OCI-LY3 (cell line): ENCODE data around the gene SMURF1.

Source experiments
- EZH2phosphoT487 ChIP-seq: fragments of 200-600 bp; shearing (Covaris generic); IDR thresholded peaks from 2 replicates; pipeline ENCODE4 v1.6.1; 2018; ENCODE audit warnings: antibody characterized with exemption, mixed run types, low read depth
- TF ChIP-seq, protein P1 (sequence below): fragments of 200-600, 300-600 bp; sonication (generic); IDR thresholded peaks from 2 replicates; pipeline ENCODE4 v1.5.1; 2014; ENCODE audit warnings: antibody characterized with exemption, low read length, low read depth

DNA sequence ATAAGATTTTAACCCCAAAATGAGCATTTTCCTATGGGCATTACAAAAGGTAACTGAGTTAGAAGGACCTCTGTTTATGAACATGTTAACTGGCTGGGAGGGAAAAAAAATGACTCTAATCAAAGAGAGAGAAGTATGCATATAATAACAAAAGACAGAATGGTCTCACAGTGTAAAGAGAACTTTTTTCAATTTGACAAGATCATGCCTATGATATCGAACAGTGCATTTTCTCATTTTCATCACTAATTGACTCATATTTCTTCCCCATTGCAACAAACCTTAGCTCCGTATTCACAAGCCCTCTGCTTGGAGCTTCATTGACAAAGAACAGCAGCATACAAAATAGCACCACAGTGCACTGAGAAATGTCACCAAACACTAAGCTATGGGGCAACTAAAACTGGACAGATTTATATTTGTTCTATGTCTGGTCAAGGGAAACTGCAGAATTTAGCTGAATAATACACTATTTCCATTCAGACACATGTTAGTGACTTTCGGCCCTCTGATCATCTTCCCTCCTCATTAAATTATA, 45.6 kb downstream of the SMURF1 start:
- TF ChIP-seq, protein P1, sequence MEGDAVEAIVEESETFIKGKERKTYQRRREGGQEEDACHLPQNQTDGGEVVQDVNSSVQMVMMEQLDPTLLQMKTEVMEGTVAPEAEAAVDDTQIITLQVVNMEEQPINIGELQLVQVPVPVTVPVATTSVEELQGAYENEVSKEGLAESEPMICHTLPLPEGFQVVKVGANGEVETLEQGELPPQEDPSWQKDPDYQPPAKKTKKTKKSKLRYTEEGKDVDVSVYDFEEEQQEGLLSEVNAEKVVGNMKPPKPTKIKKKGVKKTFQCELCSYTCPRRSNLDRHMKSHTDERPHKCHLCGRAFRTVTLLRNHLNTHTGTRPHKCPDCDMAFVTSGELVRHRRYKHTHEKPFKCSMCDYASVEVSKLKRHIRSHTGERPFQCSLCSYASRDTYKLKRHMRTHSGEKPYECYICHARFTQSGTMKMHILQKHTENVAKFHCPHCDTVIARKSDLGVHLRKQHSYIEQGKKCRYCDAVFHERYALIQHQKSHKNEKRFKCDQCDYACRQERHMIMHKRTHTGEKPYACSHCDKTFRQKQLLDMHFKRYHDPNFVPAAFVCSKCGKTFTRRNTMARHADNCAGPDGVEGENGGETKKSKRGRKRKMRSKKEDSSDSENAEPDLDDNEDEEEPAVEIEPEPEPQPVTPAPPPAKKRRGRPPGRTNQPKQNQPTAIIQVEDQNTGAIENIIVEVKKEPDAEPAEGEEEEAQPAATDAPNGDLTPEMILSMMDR, result no peak
- TF ChIP-seq EZH2phosphoT487, result no peak
